Measurements from ENCODE around the gene ALKBH3. TPM values are rescaled to one million over a fixed set of nuclear protein-coding genes. Genes with fewer than 3 reads are reported as not detected.

ALKBH3 gene
- total and polyA plus RNA-seq, 2 experiments from 2014 or later = 10.7 to 10.8 TPM

GRCh38 chr11:43936076-43936475, 55.4 kb downstream of the ALKBH3 start:
- Histone ChIP-seq H3K36me3 (ENCODE audit: insufficient read depth) (no peaks in the 10 kb centered on the region), H3F3A (replicated peaks; ENCODE audit: low read depth) (no peaks in the 10 kb centered on the region), H3K9me2 (ENCODE audit: insufficient read depth) (no peaks in the 10 kb centered on the region), H3K27me3 (ENCODE audit: insufficient read depth) (peaks cover 12% of the 10 kb centered on the region), H3K4me1 (ENCODE audit: insufficient read depth) (no peaks in the 10 kb centered on the region), H3K27ac (ENCODE audit: low read depth) (no peak overlapping the region), H3K4me3 (no peak overlapping the region), H3K79me2 (replicated peaks; ENCODE audit: insufficient read depth) (no peaks in the 10 kb centered on the region), H2AFZ (no peak overlapping the region), H3K4me2 (no peak overlapping the region), H4K20me1 (replicated peaks; ENCODE audit: insufficient read depth) (no peaks in the 10 kb centered on the region)
- no peak overlapping the region for H3K27ac Mint-ChIP-seq
- no peaks in the 10 kb centered on the region for H3K36me3 Mint-ChIP-seq (ENCODE audit: low read depth)
- no peak overlapping the region for H3K4me3 Mint-ChIP-seq
- DNase-seq (ENCODE audit: low spot score) = no peak
- peaks cover 12% of the 10 kb centered on the region for H3K27me3 Mint-ChIP-seq (ENCODE audit: insufficient read depth, low read depth, poor library complexity)
- TF ChIP-seq EZH2 (IDR thresholded peaks at IDR 0.05; ENCODE audit: low read depth, unreplicated experiment) (no peak), ETS1 (IDR thresholded peaks at IDR 0.05) (no peak), POLR2AphosphoS5 (IDR thresholded peaks at IDR 0.05; ENCODE audit: low read depth) (no peak), CREB1 (CRISPR knock-in tag; IDR thresholded peaks at IDR 0.05; ENCODE audit: low read depth) (no peak), JUNB (IDR thresholded peaks at IDR 0.05; ENCODE audit: unreplicated experiment) (no peak), REST (IDR thresholded peaks at IDR 0.05; ENCODE audit: unreplicated experiment) (no peak), CTCF (conservative IDR thresholded peaks at IDR 0.05; ENCODE audit: low read depth in 2 of 2) (no peak), STAT1 (IDR thresholded peaks at IDR 0.05; ENCODE audit: unreplicated experiment) (no peak), ZNF114 (CRISPR knock-in tag; IDR thresholded peaks at IDR 0.05) (no peak), NANOG (IDR thresholded peaks at IDR 0.05; ENCODE audit: borderline replicate concordance) (no peak), ZNF331 (CRISPR knock-in tag; IDR thresholded peaks at IDR 0.05; ENCODE audit: low read depth) (no peak), EZH2phosphoT487 (IDR thresholded peaks at IDR 0.05; ENCODE audit: unreplicated experiment) (no peak)
- H3K9me3 Mint-ChIP-seq = no peaks in the 10 kb centered on the region
- no peak for ATAC-seq
- peaks cover 11% of the 10 kb centered on the region for H3K4me1 Mint-ChIP-seq
